Liver (tissue), 9 donors: Measurements from ENCODE around the gene SNX9. TPM values are rescaled to one million over a fixed set of nuclear protein-coding genes. Genes with fewer than 3 reads are reported as not detected.

ENCODE experiments used
- DNase-seq: peaks from one replicate; pipeline ENCODE4 v3.0.0-alpha.2; 2017; ENCODE audit warnings: low spot score
- H3K27ac ChIP-seq, 2 donors: one replicate each; pipeline ENCODE4 v1.7.0; 2013; ENCODE audit warnings: inconsistent platforms in 2 of 2, low read length in 2 of 2, control low read depth in 1 of 2, low read depth in 1 of 2, mild to moderate bottlenecking in 1 of 2
- H3K27me3 ChIP-seq, 4 donors: one replicate each; pipeline versions ENCODE4 v1.6.1 to v1.7.0; 2013; ENCODE audit warnings: low read length in 3 of 4, inconsistent platforms in 1 of 4, mild to moderate bottlenecking in 1 of 4, moderate library complexity in 1 of 4; ENCODE audit not compliant: control insufficient read depth in 4 of 4, insufficient read depth in 4 of 4
- H3K36me3 ChIP-seq, 4 donors: one replicate each; pipeline versions ENCODE4 v1.6.1 to v1.7.0; 2013; ENCODE audit warnings: low read length in 3 of 4, mild to moderate bottlenecking in 3 of 4, low read depth in 1 of 4, moderate library complexity in 1 of 4; ENCODE audit not compliant: control insufficient read depth in 4 of 4, insufficient read depth in 3 of 4
- H3K4me1 ChIP-seq, 4 donors: one replicate each; pipeline versions ENCODE4 v1.6.1 to v1.7.0; 2013; ENCODE audit warnings: low read length in 3 of 4, mild to moderate bottlenecking in 3 of 4, moderate library complexity in 1 of 4; ENCODE audit not compliant: control insufficient read depth in 4 of 4, insufficient read depth in 4 of 4
- H3K4me3 ChIP-seq, 3 donors: one replicate each; pipeline versions ENCODE4 v1.6.1 to v1.7.0; 2013; ENCODE audit warnings: low read length in 3 of 3, control low read depth in 1 of 3, low read depth in 1 of 3, mild to moderate bottlenecking in 1 of 3
- H3K9ac ChIP-seq, 2 donors: one replicate each; pipeline ENCODE4 v1.7.0; 2013; ENCODE audit warnings: low read length in 2 of 2, mild to moderate bottlenecking in 2 of 2, moderate library complexity in 2 of 2, control low read depth in 1 of 2, low read depth in 1 of 2
- H3K9me3 ChIP-seq, 4 donors: one replicate each; pipeline versions ENCODE4 v1.6.1 to v1.7.0; 2013; ENCODE audit warnings: low read length in 3 of 4; ENCODE audit not compliant: control insufficient read depth in 4 of 4
- EGR1 ChIP-seq, 2 donors: IDR thresholded peaks; 2 replicates each; pipeline ENCODE4 v1.6.1; 2016 to 2018; ENCODE audit warnings: antibody characterized with exemption in 2 of 2, low read depth in 2 of 2
- FOXA1 ChIP-seq: IDR thresholded peaks from 2 replicates; pipeline ENCODE4 v1.6.1; 2016; ENCODE audit warnings: antibody characterized with exemption
- FOXA2 ChIP-seq: IDR thresholded peaks from 2 replicates; pipeline ENCODE4 v1.6.1; 2016; ENCODE audit warnings: antibody characterized with exemption
- GABPA ChIP-seq, 2 donors: IDR thresholded peaks in 1 of 2; conservative IDR thresholded peaks in 1 of 2; 2 replicates each; pipeline ENCODE4 v1.6.1; 2016; ENCODE audit warnings: antibody characterized with exemption in 2 of 2, mild to moderate bottlenecking in 1 of 2, moderate library complexity in 1 of 2
- HNF4A ChIP-seq, 2 donors: conservative IDR thresholded peaks; 2 replicates each; pipeline ENCODE4 v1.6.1; 2016; ENCODE audit warnings: antibody characterized with exemption in 2 of 2, mild to moderate bottlenecking in 2 of 2
- HNF4G ChIP-seq: IDR thresholded peaks from 2 replicates; pipeline ENCODE4 v1.6.1; 2016; ENCODE audit warnings: antibody characterized with exemption
- JUND ChIP-seq, 2 donors: IDR thresholded peaks; 2 replicates each; pipeline ENCODE4 v1.6.1; 2016; ENCODE audit warnings: antibody characterized with exemption in 2 of 2
- NR2F2 ChIP-seq: IDR thresholded peaks from 2 replicates; pipeline ENCODE4 v1.6.1; 2016; ENCODE audit warnings: antibody characterized with exemption
- RAD21 ChIP-seq, 2 donors: IDR thresholded peaks; 2 replicates each; pipeline ENCODE4 v1.6.1; 2016; ENCODE audit warnings: antibody characterized with exemption in 2 of 2, mild to moderate bottlenecking in 2 of 2
- RXRA ChIP-seq, 2 donors: IDR thresholded peaks; 2 replicates each; pipeline ENCODE4 v1.6.1; 2017 to 2018; ENCODE audit warnings: antibody characterized with exemption in 2 of 2, mild to moderate bottlenecking in 1 of 2
- SP1 ChIP-seq: IDR thresholded peaks from 2 replicates; pipeline ENCODE4 v1.6.1; 2018; ENCODE audit warnings: antibody characterized with exemption, mild to moderate bottlenecking
- YY1 ChIP-seq: IDR thresholded peaks from 2 replicates; pipeline ENCODE4 v1.6.1; 2016; ENCODE audit warnings: antibody characterized with exemption, mild to moderate bottlenecking
- WGBS: extraction: QIAGEN DNeasy Blood & Tissue Kit; methylation state at CpG from one replicate; pipeline ENCODE4 v1.1.7; 2013; 5-methylcytosine and 5-hydroxymethylcytosine counted together
- polyA plus RNA-seq, 2 donors: library from polyadenylated mRNA; stranded (reverse) in 1 of 2; unstranded in 1 of 2; fragments of 200-250 nt in 1 of 2; fragments of >200 nt in 1 of 2; fragmentation: Nextera tagmentation in 1 of 2; extraction: Ambion mirVana in 1 of 2; gene quantifications; one replicate each; pipeline versions ENCODE4 v1.2.1 to v1.2.3, GENCODE V29; 2013 to 2015
- total RNA-seq, 2 donors: library from RNA; depleted of rRNA; stranded (reverse); fragments of >200 nt; gene quantifications; one replicate each; pipeline ENCODE4 v1.2.3, GENCODE V29; 2014
- TF ChIP-seq, protein P1 (sequence below): fragments of 150-350 bp; IDR thresholded peaks from 2 replicates; pipeline ENCODE4 v1.5.1; 2017; ENCODE audit warnings: improper control_type of control experiment, low read depth, low read length; ENCODE audit not compliant: missing input control
- TF ChIP-seq, protein P2 (sequence below): IDR thresholded peaks from 2 replicates; pipeline ENCODE4 v1.6.1; 2016; ENCODE audit warnings: antibody characterized with exemption
- TF ChIP-seq, protein P3 (sequence below): IDR thresholded peaks from 2 replicates; pipeline ENCODE4 v1.6.1; 2016; ENCODE audit warnings: antibody characterized with exemption
- TF ChIP-seq, protein P4 (sequence below): IDR thresholded peaks from 2 replicates; pipeline ENCODE4 v1.6.1; 2016; ENCODE audit warnings: antibody characterized with exemption, mild to moderate bottlenecking
- TF ChIP-seq, protein P5 (sequence below): IDR thresholded peaks from 2 replicates; pipeline ENCODE4 v1.6.1; 2016; ENCODE audit warnings: antibody characterized with exemption
- donor health status: healthy.
- donor health status: healthy.
- donor health status: healthy.
- donor health status: healthy.
- donor health status: healthy.

Gene SNX9
- total and polyA plus RNA-seq, 4 donors, result 16.4 to 31.0 (median 22.3) TPM

DNA sequence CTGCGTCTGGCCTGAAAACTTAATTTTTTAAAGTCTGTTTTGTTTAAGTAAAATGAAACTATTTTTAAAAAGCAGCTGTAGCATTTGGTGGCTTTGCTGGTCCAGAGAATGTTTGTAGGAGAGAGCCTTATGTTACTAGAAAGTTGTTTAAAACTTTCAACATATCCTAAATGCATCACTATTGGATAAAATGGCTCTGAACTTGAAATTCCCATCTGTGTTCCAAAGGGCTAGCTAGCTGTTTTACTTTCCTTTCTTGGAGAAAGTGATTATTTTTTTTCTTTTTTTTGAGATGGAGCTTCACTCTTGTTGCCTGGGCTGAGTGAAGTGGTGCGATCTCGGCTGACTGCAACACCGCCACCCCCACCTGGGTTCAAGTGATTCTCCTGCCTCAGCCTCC lies 161.1 kb downstream of the SNX9 start:
- peaks cover 9 to 47% (median 32%) of the 10 kb centered on the region in 4 donors for H3K4me1 ChIP-seq
- no peaks in the 10 kb centered on the region for H3K9me3 ChIP-seq
- no peak overlapping the region for H3K4me3 ChIP-seq
- no peak for DNase-seq
- no peak overlapping the region for H3K27ac ChIP-seq
- no peaks in the 10 kb centered on the region for H3K27me3 ChIP-seq
- WGBS, result 94% methylated on average over 4 of the region's 4 CpGs
- H3K9ac ChIP-seq, result no peak overlapping the region
- TF ChIP-seq HNF4G (no peak), SP1 (no peak), NR2F2 (no peak), YY1 (no peak), FOXA2 (no peak), HNF4A (conservative IDR thresholded peaks at IDR 0.05) (no peak), RXRA (IDR thresholded peaks at IDR 0.05) (no peak), FOXA1 (no peak), GABPA (IDR thresholded peaks at IDR 0.05 in 1 of 2, conservative IDR thresholded peaks at IDR 0.05 in 1 of 2) (no peak), EGR1 (IDR thresholded peaks at IDR 0.05; ENCODE audit: low read depth in 2 of 2) (no peak), RAD21 (IDR thresholded peaks at IDR 0.05) (no peak)
- TF ChIP-seq, protein P1, sequence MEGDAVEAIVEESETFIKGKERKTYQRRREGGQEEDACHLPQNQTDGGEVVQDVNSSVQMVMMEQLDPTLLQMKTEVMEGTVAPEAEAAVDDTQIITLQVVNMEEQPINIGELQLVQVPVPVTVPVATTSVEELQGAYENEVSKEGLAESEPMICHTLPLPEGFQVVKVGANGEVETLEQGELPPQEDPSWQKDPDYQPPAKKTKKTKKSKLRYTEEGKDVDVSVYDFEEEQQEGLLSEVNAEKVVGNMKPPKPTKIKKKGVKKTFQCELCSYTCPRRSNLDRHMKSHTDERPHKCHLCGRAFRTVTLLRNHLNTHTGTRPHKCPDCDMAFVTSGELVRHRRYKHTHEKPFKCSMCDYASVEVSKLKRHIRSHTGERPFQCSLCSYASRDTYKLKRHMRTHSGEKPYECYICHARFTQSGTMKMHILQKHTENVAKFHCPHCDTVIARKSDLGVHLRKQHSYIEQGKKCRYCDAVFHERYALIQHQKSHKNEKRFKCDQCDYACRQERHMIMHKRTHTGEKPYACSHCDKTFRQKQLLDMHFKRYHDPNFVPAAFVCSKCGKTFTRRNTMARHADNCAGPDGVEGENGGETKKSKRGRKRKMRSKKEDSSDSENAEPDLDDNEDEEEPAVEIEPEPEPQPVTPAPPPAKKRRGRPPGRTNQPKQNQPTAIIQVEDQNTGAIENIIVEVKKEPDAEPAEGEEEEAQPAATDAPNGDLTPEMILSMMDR, result no peak
- TF ChIP-seq, protein P2, sequence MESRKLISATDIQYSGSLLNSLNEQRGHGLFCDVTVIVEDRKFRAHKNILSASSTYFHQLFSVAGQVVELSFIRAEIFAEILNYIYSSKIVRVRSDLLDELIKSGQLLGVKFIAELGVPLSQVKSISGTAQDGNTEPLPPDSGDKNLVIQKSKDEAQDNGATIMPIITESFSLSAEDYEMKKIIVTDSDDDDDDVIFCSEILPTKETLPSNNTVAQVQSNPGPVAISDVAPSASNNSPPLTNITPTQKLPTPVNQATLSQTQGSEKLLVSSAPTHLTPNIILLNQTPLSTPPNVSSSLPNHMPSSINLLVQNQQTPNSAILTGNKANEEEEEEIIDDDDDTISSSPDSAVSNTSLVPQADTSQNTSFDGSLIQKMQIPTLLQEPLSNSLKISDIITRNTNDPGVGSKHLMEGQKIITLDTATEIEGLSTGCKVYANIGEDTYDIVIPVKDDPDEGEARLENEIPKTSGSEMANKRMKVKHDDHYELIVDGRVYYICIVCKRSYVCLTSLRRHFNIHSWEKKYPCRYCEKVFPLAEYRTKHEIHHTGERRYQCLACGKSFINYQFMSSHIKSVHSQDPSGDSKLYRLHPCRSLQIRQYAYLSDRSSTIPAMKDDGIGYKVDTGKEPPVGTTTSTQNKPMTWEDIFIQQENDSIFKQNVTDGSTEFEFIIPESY, result no peak
- TF ChIP-seq, protein P3, sequence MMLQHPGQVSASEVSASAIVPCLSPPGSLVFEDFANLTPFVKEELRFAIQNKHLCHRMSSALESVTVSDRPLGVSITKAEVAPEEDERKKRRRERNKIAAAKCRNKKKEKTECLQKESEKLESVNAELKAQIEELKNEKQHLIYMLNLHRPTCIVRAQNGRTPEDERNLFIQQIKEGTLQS, result no peak
- TF ChIP-seq, protein P4, sequence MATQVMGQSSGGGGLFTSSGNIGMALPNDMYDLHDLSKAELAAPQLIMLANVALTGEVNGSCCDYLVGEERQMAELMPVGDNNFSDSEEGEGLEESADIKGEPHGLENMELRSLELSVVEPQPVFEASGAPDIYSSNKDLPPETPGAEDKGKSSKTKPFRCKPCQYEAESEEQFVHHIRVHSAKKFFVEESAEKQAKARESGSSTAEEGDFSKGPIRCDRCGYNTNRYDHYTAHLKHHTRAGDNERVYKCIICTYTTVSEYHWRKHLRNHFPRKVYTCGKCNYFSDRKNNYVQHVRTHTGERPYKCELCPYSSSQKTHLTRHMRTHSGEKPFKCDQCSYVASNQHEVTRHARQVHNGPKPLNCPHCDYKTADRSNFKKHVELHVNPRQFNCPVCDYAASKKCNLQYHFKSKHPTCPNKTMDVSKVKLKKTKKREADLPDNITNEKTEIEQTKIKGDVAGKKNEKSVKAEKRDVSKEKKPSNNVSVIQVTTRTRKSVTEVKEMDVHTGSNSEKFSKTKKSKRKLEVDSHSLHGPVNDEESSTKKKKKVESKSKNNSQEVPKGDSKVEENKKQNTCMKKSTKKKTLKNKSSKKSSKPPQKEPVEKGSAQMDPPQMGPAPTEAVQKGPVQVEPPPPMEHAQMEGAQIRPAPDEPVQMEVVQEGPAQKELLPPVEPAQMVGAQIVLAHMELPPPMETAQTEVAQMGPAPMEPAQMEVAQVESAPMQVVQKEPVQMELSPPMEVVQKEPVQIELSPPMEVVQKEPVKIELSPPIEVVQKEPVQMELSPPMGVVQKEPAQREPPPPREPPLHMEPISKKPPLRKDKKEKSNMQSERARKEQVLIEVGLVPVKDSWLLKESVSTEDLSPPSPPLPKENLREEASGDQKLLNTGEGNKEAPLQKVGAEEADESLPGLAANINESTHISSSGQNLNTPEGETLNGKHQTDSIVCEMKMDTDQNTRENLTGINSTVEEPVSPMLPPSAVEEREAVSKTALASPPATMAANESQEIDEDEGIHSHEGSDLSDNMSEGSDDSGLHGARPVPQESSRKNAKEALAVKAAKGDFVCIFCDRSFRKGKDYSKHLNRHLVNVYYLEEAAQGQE, result no peak
- TF ChIP-seq, protein P5, sequence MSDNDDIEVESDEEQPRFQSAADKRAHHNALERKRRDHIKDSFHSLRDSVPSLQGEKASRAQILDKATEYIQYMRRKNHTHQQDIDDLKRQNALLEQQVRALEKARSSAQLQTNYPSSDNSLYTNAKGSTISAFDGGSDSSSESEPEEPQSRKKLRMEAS, result no peak
- no peaks in the 10 kb centered on the region for H3K36me3 ChIP-seq

DNA sequence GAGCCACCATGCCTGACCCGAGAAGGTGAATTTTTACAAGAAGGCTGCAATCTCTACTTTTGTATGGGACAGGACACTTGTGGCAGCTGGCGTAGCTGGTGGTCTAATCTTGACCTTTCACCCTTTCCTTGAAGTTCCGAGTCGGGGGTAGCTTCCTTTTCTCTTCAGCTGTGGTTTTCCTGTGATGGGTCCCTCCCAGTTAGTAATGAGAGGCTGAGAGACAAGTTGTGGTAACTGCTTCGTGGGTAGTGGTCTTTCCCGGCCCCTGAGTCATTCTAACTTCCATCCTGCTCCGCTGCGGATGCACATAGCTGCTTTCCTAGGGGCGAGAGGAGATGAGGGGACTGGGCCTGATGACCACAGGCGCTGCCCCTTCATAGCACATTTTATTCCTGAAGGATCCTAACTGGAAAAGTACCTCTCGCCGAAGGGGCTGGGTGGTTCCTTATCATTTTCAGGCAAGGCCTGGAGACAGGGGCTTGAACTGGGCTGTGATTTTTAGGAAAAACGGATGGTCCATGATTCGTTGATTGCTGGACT lies 161.7 kb downstream of the SNX9 start:
- H3K4me3 ChIP-seq, result no peak overlapping the region
- no peaks in the 10 kb centered on the region for H3K9me3 ChIP-seq
- no peak overlapping the region for H3K9ac ChIP-seq
- H3K27me3 ChIP-seq, result no peaks in the 10 kb centered on the region
- peaks cover 13 to 51% (median 36%) of the 10 kb centered on the region in 4 donors for H3K4me1 ChIP-seq
- H3K27ac ChIP-seq, result peak overlapping the region in 1 of 2 donors; percentile 58
- TF ChIP-seq, protein P2, result no peak
- no peak for TF ChIP-seq YY1
- TF ChIP-seq SP1, result no peak
- TF ChIP-seq JUND (IDR thresholded peaks at IDR 0.05), result no peak
- TF ChIP-seq, protein P1, result no peak
- TF ChIP-seq, protein P5, result no peak
- TF ChIP-seq, protein P3, result no peak
- TF ChIP-seq FOXA1, result no peak
- no peaks in the 10 kb centered on the region for H3K36me3 ChIP-seq
- no peak for DNase-seq
- WGBS, result 69% methylated on average over 14 of the region's 14 CpGs
